Measurements from ENCODE around the gene IL23A. TPM values are rescaled to one million over a fixed set of nuclear protein-coding genes. Genes with fewer than 3 reads are reported as not detected.
A peak's percentile ranks its signal among the peaks of the same experiment; 100 is the strongest.
"Not testable (repeated sequence)": the region's sequence is repeated elsewhere in the genome, so short reads cannot be mapped to it uniquely, and the experiment has no call there.

The IL23A gene
- total RNA-seq, 1 experiment from 2014 or later, result 0.41 TPM

GRCh38 chr12:56341616-56342015 is 2.9 kb downstream of the IL23A start:
- BruUV-seq (replicated peaks), result no TSS peak
- CTCF ChIA-PET, result no interaction called here
- no peaks in the 10 kb centered on the region for H3K36me3 ChIP-seq (ENCODE audit: control insufficient read depth, insufficient read depth, low read length)

GRCh38 chr12:56342290-56342689 is 3.6 kb downstream of the IL23A start:
- H3K9me3 ChIP-seq (ENCODE audit: control insufficient read depth, insufficient read depth, low read depth, low read length); H3K36me3 ChIP-seq (ENCODE audit: control insufficient read depth, insufficient read depth, low read length); BruUV-seq (replicated peaks); ATAC-seq; intact Hi-C loops (cut with micrococcal nuclease; ENCODE audit: unreplicated experiment); in situ Hi-C loops (cut with HindIII; ENCODE audit: low pct_unique_long_range_greater_than_20kb, low sequenced_read_pairs); POLR2A ChIA-PET; H3K4me3 ChIP-seq (ENCODE audit: low read depth in 2 of 2, low read length in 2 of 2); H3K27ac ChIP-seq (ENCODE audit: low read length); H3K4me1 ChIP-seq (ENCODE audit: control insufficient read depth, insufficient read depth, low read length); DNase-seq (ENCODE audit: low read depth, low spot score); H3K27me3 ChIP-seq (ENCODE audit: control insufficient read depth, insufficient read depth, low read length): not testable (repeated sequence)
- CTCF ChIA-PET, result interaction anchor here (0.7 kb wide), 1 partner anchor 816 kb away, joined by 3 read pairs; no protein-coding TSS in a partner anchor

More at GRCh38 chr12:56341616-56342015, 2.9 kb downstream of the IL23A start:
- POLR2A ChIA-PET, result interaction anchor here (0.7 kb wide), 1 partner anchor 33 kb away, joined by 4 read pairs; no protein-coding TSS in a partner anchor
- in situ Hi-C loops (cut with HindIII; ENCODE audit: low pct_unique_long_range_greater_than_20kb, low sequenced_read_pairs), result no loop called here
- intact Hi-C loops (cut with micrococcal nuclease; ENCODE audit: unreplicated experiment), result no loop called here
- H3K4me1 ChIP-seq (ENCODE audit: control insufficient read depth, insufficient read depth, low read length), result no peaks in the 10 kb centered on the region
- H3K27me3 ChIP-seq (ENCODE audit: control insufficient read depth, insufficient read depth, low read length), result no peaks in the 10 kb centered on the region
- no peak overlapping the region for H3K4me3 ChIP-seq (ENCODE audit: low read depth in 2 of 2, low read length in 2 of 2)
- no peak overlapping the region for H3K27ac ChIP-seq (ENCODE audit: low read length)
- ATAC-seq (no peak), DNase-seq (ENCODE audit: low read depth, low spot score) (no peak)
- no peaks in the 10 kb centered on the region for H3K9me3 ChIP-seq (ENCODE audit: control insufficient read depth, insufficient read depth, low read depth, low read length)
- TF ChIP-seq CTCF (IDR thresholded peaks at IDR 0.05) (no peak), POLR2AphosphoS5 (IDR thresholded peaks at IDR 0.05; ENCODE audit: low read depth, low read length) (no peak), TCF7L2 (IDR thresholded peaks at IDR 0.05; ENCODE audit: low read depth, low read length) (no peak), SIN3A (IDR thresholded peaks at IDR 0.05; ENCODE audit: borderline replicate concordance, insufficient read depth, low read depth, low read length) (no peak), REST (IDR thresholded peaks at IDR 0.05; ENCODE audit: insufficient read depth in 1 of 2, low read depth in 2 of 2, low read length in 1 of 2) (no peak)

- no peaks in the 10 kb centered on the region for H3K27me3 ChIP-seq (ENCODE audit: control insufficient read depth, insufficient read depth, low read length)
- no peak overlapping the region for H3K27ac ChIP-seq (ENCODE audit: low read length)
- ChIA-PET CTCF (no interaction called here), POLR2A (no interaction called here)
- no peaks in the 10 kb centered on the region for H3K4me1 ChIP-seq (ENCODE audit: control insufficient read depth, insufficient read depth, low read length)
- no peak overlapping the region for H3K4me3 ChIP-seq (ENCODE audit: low read depth in 2 of 2, low read length in 2 of 2)
- TF ChIP-seq CTCF (IDR thresholded peaks at IDR 0.05), result no peak; the same call in 1 of the 2 replicates
- TF ChIP-seq TCF7L2 (IDR thresholded peaks at IDR 0.05; ENCODE audit: low read depth, low read length), result no peak
- TF ChIP-seq REST (IDR thresholded peaks at IDR 0.05; ENCODE audit: insufficient read depth in 1 of 2, low read depth in 2 of 2, low read length in 1 of 2), result no peak
- no peak for TF ChIP-seq POLR2AphosphoS5 (IDR thresholded peaks at IDR 0.05; ENCODE audit: low read depth, low read length)
- TF ChIP-seq SIN3A (IDR thresholded peaks at IDR 0.05; ENCODE audit: borderline replicate concordance, insufficient read depth, low read depth, low read length), result no peak
- 0 out of 2 replicates have a peak, but pooled peaks cover 5% of the 10 kb centered on the region for H3K36me3 ChIP-seq (ENCODE audit: control insufficient read depth, insufficient read depth, low read length)
- no TSS peak for BruUV-seq (replicated peaks)
- in situ Hi-C loops (cut with HindIII; ENCODE audit: low pct_unique_long_range_greater_than_20kb, low sequenced_read_pairs), result no loop called here
- intact Hi-C loops (cut with micrococcal nuclease; ENCODE audit: unreplicated experiment), result no loop called here
- ATAC-seq (peak; percentile 47), DNase-seq (ENCODE audit: low read depth, low spot score) (no peak)
- H3K9me3 ChIP-seq (ENCODE audit: control insufficient read depth, insufficient read depth, low read depth, low read length), result no peaks in the 10 kb centered on the region
Measured at GRCh38 chr12:56346675-56347074, 8.0 kb downstream of the IL23A start.
